ENCODE results near the gene SPATA7.

- TF ChIP-seq CTCF (IDR thresholded peaks at IDR 0.05) (no peak), POLR2A (IDR thresholded peaks at IDR 0.05) (no peak)
These were observed 7.2 kb downstream of the SPATA7 start for GRCh38 chr14:88392609-88393008.

Data from body of pancreas (tissue), 4 donors.